HUES64 (cell line): Measurements from ENCODE around the gene PIWIL4. TPM values are rescaled to one million over a fixed set of nuclear protein-coding genes. Genes with fewer than 3 reads are reported as not detected.

Experiments used
- H3K27ac ChIP-seq: 2 replicates; pipeline ENCODE4 v1.7.0; 2013; ENCODE audit warnings: low read depth, low read length, inconsistent platforms
- H3K27me3 ChIP-seq: 2 replicates; pipeline ENCODE4 v1.6.1; 2013; ENCODE audit warnings: mild to moderate bottlenecking, low read length; ENCODE audit not compliant: insufficient read depth
- H3K36me3 ChIP-seq: 2 replicates; pipeline ENCODE4 v1.6.1; 2013; ENCODE audit warnings: mild to moderate bottlenecking, low read length; ENCODE audit not compliant: insufficient read depth
- H3K4me1 ChIP-seq: 2 replicates; pipeline ENCODE4 v1.6.1; 2013; ENCODE audit warnings: mild to moderate bottlenecking, low read length, moderate library complexity; ENCODE audit not compliant: insufficient read depth
- H3K4me3 ChIP-seq: 2 replicates; pipeline ENCODE4 v1.5.1; 2013; ENCODE audit warnings: mild to moderate bottlenecking, low read length, moderate library complexity
- H3K9ac ChIP-seq: 2 replicates; pipeline ENCODE4 v1.6.1; 2013; ENCODE audit warnings: mild to moderate bottlenecking, low read depth, low read length
- H3K9me3 ChIP-seq: 2 replicates; pipeline ENCODE4 v1.6.1; 2013; ENCODE audit warnings: low read depth, low read length; ENCODE audit not compliant: insufficient read depth
- WGBS: fragments of 150-250, 120-280 bp; methylation state at CpG from one replicate; pipeline ENCODE4 v1.1.7; 2013; ENCODE audit warnings: missing lambda C conversion rate; 5-methylcytosine and 5-hydroxymethylcytosine counted together
- polyA plus RNA-seq, 2 experiments: library from polyadenylated mRNA; stranded (reverse); fragments of 50-300 nt; gene quantifications; one replicate each; pipeline ENCODE4 v1.2.3, GENCODE V29; 2013

Gene PIWIL4
- polyA plus RNA-seq (2013, experiment 1 of 2): 0.10 TPM
- 0.70 TPM for polyA plus RNA-seq (2013, experiment 2 of 2)

GRCh38 chr11:94567181-94567670, at the start of gene PIWIL4:
PIWIL4 (plus strand) TSS chr11:94567368; CDS start chr11:94567519, 151 bp downstream.
- WGBS: 95% methylated on average over 25 of the region's 25 CpGs
- Histone ChIP-seq H3K27ac (no peak within 1 kb of the TSS), H3K9ac (no peak within 1 kb of the TSS), H3K36me3 (no peaks in the 10 kb centered on the region), H3K4me3 (no peak within 1 kb of the TSS), H3K4me1 (peaks cover 4% of the 10 kb centered on the region; the same call in 1 of the 2 replicates), H3K9me3 (no peaks in the 10 kb centered on the region), H3K27me3 (no peaks in the 10 kb centered on the region)

DNA sequence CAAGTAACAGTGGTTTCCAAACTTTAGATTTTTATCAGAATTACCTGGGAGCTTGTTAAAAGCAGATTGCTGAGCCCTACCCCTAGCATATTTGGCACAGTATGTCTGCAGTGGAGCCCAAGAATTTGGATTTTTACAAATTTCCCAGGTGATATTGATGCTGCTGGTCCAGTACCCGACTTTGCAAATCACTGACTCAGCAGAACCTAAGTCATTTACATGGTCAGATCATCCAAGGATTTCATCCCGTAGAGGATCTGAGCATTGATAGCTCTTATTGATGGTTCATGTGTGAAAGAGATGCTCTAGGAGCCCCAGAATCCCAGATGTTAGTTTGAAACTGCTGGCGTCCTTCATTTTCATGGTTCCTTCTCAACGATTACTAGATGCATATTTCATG, 48.9 kb upstream of the PIWIL4 start:
- no peaks in the 10 kb centered on the region for H3K4me1 ChIP-seq
- H3K9me3 ChIP-seq: no peaks in the 10 kb centered on the region
- WGBS: 89% methylated on average over 4 of the region's 4 CpGs
- no peak overlapping the region for H3K4me3 ChIP-seq
- no peaks in the 10 kb centered on the region for H3K36me3 ChIP-seq
- peaks cover 25% of the 10 kb centered on the region for H3K27me3 ChIP-seq
- no peak overlapping the region for H3K9ac ChIP-seq
- no peak overlapping the region for H3K27ac ChIP-seq

GRCh38 chr11:94519478-94520084, 47.6 kb upstream of the PIWIL4 start:
- no peak overlapping the region for H3K4me3 ChIP-seq
- 32% methylated on average over 3 of the region's 5 CpGs for WGBS
- no peaks in the 10 kb centered on the region for H3K36me3 ChIP-seq
- no peaks in the 10 kb centered on the region for H3K9me3 ChIP-seq
- H3K4me1 ChIP-seq: no peaks in the 10 kb centered on the region
- no peak overlapping the region for H3K9ac ChIP-seq
- peaks cover 12% of the 10 kb centered on the region; the same call in 1 of the 2 replicates for H3K27me3 ChIP-seq
- no peak overlapping the region for H3K27ac ChIP-seq

DNA sequence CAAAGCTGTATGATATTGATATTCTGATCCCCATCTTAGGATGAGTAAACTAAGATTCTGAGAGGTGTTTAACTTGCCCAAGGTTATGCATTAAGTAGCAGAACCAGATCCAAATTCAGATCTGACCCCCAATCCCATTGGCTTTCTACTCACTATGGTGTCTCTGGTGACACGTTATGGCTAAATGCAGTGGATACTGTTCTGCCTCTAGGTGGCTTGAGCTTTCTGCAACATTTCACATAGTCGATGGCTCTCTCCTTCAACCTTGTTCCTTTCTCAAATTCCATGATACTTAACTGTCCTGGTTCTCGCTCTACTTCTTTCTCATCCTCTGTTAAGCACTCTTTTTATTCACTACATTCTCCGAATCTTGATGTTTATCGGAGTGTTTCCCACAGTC, 45.5 kb upstream of the PIWIL4 start:
- no peak overlapping the region for H3K27ac ChIP-seq
- no peak overlapping the region for H3K9ac ChIP-seq
- no peak overlapping the region for H3K4me3 ChIP-seq
- 0 out of 2 replicates have a peak, but pooled peaks cover 5% of the 10 kb centered on the region for H3K27me3 ChIP-seq
- 71% methylated on average over 5 of the region's 5 CpGs for WGBS
- H3K36me3 ChIP-seq: no peaks in the 10 kb centered on the region
- H3K9me3 ChIP-seq: no peaks in the 10 kb centered on the region
- H3K4me1 ChIP-seq: no peaks in the 10 kb centered on the region

DNA sequence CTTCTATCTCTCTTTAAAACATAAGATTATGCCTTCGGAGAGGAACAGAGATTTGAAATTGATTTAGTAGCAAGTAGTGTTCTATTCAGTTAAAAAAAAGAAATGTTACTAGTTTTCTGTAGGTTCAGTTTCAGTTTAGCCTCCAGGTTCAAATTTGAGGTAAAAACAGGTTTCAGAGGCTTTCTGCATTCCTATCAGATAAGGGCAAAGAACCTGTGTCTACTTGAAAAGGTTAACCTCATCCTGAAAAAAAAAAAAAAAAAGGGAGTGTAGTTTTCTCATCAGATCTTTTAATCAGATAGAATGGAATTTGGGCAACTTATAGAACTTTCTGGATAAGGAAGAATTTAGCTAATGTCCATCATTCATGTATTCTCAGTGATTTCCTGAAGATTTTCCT, 42.8 kb upstream of the PIWIL4 start:
- Histone ChIP-seq H3K4me3 (no peak overlapping the region), H3K9me3 (no peaks in the 10 kb centered on the region), H3K4me1 (no peaks in the 10 kb centered on the region), H3K9ac (no peak overlapping the region), H3K27me3 (peaks cover 12% of the 10 kb centered on the region), H3K27ac (no peak overlapping the region), H3K36me3 (no peaks in the 10 kb centered on the region)
- WGBS: 89% methylated on average over 1 of the region's 1 CpG

DNA sequence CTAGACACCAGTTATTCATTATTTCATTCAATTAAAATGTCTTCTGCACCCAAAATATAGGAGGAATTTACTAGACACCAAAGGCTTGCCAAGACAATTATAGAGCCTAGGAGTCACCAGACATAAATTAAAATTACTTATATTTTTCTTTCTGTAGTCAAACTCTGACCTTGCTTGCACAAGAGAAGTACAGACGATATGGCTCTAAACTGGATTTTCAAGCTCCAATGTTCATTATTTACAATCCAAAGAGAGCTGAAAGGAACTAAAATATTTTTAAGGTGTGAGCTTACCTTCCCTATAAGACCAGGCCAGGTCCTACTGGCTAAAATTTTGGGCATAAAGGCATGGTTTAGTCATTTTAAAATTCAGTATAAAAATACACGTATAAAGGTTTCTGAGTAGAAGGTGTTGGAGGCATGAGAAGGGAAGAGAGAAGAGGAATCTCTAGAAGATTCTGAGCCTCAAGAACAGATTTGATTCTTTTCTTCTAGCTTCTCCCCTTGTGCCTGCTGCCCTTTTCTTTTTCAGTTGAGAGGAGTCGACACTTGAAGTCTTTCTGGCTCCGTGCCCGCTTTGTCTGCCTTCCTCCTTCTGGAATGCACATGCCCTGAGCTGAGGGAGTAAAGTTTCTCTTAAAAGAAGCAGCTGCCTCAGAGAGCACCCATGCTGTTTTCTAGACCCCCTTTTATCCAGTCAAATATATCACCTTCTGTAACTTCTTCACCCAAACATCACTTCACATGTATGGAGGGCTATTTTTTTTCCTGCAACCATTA, 41.4 kb upstream of the PIWIL4 start:
- Histone ChIP-seq H3K4me3 (no peak overlapping the region), H3K9ac (0 out of 2 replicates have a peak overlapping the region, but pooled peaks have one; percentile 8), H3K27me3 (peaks cover 12% of the 10 kb centered on the region), H3K36me3 (no peaks in the 10 kb centered on the region), H3K4me1 (no peaks in the 10 kb centered on the region), H3K9me3 (no peaks in the 10 kb centered on the region), H3K27ac (no peak overlapping the region)
- 85% methylated on average over 5 of the region's 5 CpGs for WGBS

- H3K4me3 ChIP-seq: no peak overlapping the region
- H3K9me3 ChIP-seq: no peaks in the 10 kb centered on the region
- no peak overlapping the region for H3K9ac ChIP-seq
- WGBS: 87% methylated on average over 3 of the region's 4 CpGs
- H3K27me3 ChIP-seq: peaks cover 12% of the 10 kb centered on the region
- H3K27ac ChIP-seq: no peak overlapping the region
- H3K36me3 ChIP-seq: no peaks in the 10 kb centered on the region
- H3K4me1 ChIP-seq: no peaks in the 10 kb centered on the region
Measured at GRCh38 chr11:94526645-94527438, 40.3 kb upstream of the PIWIL4 start.

GRCh38 chr11:94528551-94528950, 38.6 kb upstream of the PIWIL4 start:
- Histone ChIP-seq H3K4me1 (no peaks in the 10 kb centered on the region), H3K9me3 (no peaks in the 10 kb centered on the region), H3K9ac (no peak overlapping the region), H3K36me3 (no peaks in the 10 kb centered on the region), H3K27ac (no peak overlapping the region), H3K27me3 (peaks cover 12% of the 10 kb centered on the region), H3K4me3 (no peak overlapping the region)

DNA sequence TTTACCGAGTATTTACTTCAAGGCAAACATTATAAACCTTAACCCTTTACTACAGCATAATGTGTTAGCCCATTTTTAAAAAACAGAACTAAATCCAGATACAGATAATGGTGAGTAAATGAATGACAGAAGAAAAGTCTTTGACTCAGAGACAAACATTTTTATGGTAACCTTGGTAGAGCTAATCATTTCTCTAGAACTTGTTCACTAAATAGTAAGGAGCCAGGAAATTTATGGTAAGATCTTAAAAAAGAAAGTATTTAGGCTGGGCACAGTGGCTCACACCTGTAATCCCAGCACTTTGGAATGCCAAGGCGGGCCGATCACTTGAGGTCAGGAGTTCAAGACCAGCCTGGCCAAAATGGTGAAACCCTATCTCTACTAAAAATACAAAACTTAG, 35.0 kb upstream of the PIWIL4 start:
- WGBS: 97% methylated on average over 2 of the region's 3 CpGs
- Histone ChIP-seq H3K9ac (no peak overlapping the region), H3K4me1 (no peaks in the 10 kb centered on the region), H3K9me3 (no peaks in the 10 kb centered on the region), H3K27ac (no peak overlapping the region), H3K27me3 (peaks cover 7% of the 10 kb centered on the region), H3K4me3 (no peak overlapping the region), H3K36me3 (no peaks in the 10 kb centered on the region)

- H3K36me3 ChIP-seq: no peaks in the 10 kb centered on the region
- H3K9ac ChIP-seq: no peak overlapping the region
- H3K9me3 ChIP-seq: no peaks in the 10 kb centered on the region
- H3K4me1 ChIP-seq: no peaks in the 10 kb centered on the region
- peaks cover 8% of the 10 kb centered on the region for H3K27me3 ChIP-seq
- no CpG with 5 or more reads among the region's 1 CpG for WGBS
- H3K4me3 ChIP-seq: no peak overlapping the region
- no peak overlapping the region for H3K27ac ChIP-seq
Measured at GRCh38 chr11:94533206-94533605, 34.0 kb upstream of the PIWIL4 start.
